ENCODE data around the gene CA10.

GRCh38 chr17:51597345-51597744 is 561.2 kb downstream of the CA10 start:
- no peak for TF ChIP-seq EZH2 (IDR thresholded peaks at IDR 0.05; ENCODE audit: borderline replicate concordance, low read depth, low read length, poor library complexity, severe bottlenecking)
- TF ChIP-seq, protein P1, sequence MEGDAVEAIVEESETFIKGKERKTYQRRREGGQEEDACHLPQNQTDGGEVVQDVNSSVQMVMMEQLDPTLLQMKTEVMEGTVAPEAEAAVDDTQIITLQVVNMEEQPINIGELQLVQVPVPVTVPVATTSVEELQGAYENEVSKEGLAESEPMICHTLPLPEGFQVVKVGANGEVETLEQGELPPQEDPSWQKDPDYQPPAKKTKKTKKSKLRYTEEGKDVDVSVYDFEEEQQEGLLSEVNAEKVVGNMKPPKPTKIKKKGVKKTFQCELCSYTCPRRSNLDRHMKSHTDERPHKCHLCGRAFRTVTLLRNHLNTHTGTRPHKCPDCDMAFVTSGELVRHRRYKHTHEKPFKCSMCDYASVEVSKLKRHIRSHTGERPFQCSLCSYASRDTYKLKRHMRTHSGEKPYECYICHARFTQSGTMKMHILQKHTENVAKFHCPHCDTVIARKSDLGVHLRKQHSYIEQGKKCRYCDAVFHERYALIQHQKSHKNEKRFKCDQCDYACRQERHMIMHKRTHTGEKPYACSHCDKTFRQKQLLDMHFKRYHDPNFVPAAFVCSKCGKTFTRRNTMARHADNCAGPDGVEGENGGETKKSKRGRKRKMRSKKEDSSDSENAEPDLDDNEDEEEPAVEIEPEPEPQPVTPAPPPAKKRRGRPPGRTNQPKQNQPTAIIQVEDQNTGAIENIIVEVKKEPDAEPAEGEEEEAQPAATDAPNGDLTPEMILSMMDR (conservative IDR thresholded peaks at IDR 0.05; ENCODE audit: low read depth, low read length), result no peak

Measured in A673 (cell line).